ENCODE results near the gene NOP9.

Gene NOP9

DNA sequence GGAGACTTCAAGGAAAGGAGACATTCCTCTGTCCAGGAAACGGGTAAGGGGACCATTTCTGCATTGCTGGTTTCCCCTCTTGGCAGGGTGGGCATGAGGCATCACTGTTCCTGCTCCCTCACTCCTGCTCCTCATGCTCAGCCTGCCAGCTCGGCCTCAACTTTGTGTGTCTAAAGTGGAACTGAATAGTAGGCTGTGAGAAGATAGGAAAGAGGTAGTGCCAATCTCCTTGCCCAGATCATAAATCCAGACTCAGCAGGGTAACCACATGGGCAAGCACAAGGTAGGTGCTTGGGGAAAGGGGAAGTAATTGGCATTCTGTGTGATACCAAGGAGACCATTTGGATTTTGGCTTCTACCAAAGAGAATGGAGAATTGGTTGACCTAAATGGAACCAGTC, 14.3 kb downstream of the NOP9 start:
- no peak for ATAC-seq

GRCh38 chr14:24314377-24315193, 14.9 kb downstream of the NOP9 start:
- no peak for ATAC-seq
- no peak for TF ChIP-seq TSHZ2 (CRISPR knock-in tag; IDR thresholded peaks at IDR 0.05)
- TF ChIP-seq TCF4 (CRISPR knock-in tag; IDR thresholded peaks at IDR 0.05; ENCODE audit: borderline replicate concordance), result no peak
- TF ChIP-seq ESRRG (CRISPR knock-in tag; IDR thresholded peaks at IDR 0.05), result no peak
- no peak for TF ChIP-seq TOX (CRISPR knock-in tag; IDR thresholded peaks at IDR 0.05; ENCODE audit: borderline replicate concordance)
- TF ChIP-seq BACH2 (CRISPR knock-in tag; IDR thresholded peaks at IDR 0.05; ENCODE audit: borderline replicate concordance), result no peak
- TF ChIP-seq ISL1 (CRISPR knock-in tag; IDR thresholded peaks at IDR 0.05), result no peak
- TF ChIP-seq, protein P1, sequence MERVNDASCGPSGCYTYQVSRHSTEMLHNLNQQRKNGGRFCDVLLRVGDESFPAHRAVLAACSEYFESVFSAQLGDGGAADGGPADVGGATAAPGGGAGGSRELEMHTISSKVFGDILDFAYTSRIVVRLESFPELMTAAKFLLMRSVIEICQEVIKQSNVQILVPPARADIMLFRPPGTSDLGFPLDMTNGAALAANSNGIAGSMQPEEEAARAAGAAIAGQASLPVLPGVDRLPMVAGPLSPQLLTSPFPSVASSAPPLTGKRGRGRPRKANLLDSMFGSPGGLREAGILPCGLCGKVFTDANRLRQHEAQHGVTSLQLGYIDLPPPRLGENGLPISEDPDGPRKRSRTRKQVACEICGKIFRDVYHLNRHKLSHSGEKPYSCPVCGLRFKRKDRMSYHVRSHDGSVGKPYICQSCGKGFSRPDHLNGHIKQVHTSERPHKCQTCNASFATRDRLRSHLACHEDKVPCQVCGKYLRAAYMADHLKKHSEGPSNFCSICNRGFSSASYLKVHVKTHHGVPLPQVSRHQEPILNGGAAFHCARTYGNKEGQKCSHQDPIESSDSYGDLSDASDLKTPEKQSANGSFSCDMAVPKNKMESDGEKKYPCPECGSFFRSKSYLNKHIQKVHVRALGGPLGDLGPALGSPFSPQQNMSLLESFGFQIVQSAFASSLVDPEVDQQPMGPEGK (CRISPR knock-in tag; IDR thresholded peaks at IDR 0.05; ENCODE audit: borderline replicate concordance), result no peak

More for the DNA sequence above, 14.3 kb downstream of the NOP9 start:
- TF ChIP-seq PPARA (CRISPR knock-in tag; IDR thresholded peaks at IDR 0.05; ENCODE audit: borderline replicate concordance) (no peak), ZNF8 (CRISPR knock-in tag; IDR thresholded peaks at IDR 0.05) (no peak), TCF4 (CRISPR knock-in tag; IDR thresholded peaks at IDR 0.05; ENCODE audit: borderline replicate concordance) (no peak), CSDC2 (CRISPR knock-in tag; IDR thresholded peaks at IDR 0.05) (no peak), ZNF565 (CRISPR knock-in tag; conservative IDR thresholded peaks at IDR 0.05; ENCODE audit: low read depth) (no peak), ARNTL (CRISPR knock-in tag; IDR thresholded peaks at IDR 0.05; ENCODE audit: borderline replicate concordance, low read depth) (no peak), RARB (CRISPR knock-in tag; IDR thresholded peaks at IDR 0.05) (no peak), ZFP30 (CRISPR knock-in tag; IDR thresholded peaks at IDR 0.05) (no peak), GLIS3 (CRISPR knock-in tag; IDR thresholded peaks at IDR 0.05) (no peak), ESRRG (CRISPR knock-in tag; IDR thresholded peaks at IDR 0.05) (no peak), TSHZ2 (CRISPR knock-in tag; IDR thresholded peaks at IDR 0.05) (no peak)
- TF ChIP-seq, protein P2, sequence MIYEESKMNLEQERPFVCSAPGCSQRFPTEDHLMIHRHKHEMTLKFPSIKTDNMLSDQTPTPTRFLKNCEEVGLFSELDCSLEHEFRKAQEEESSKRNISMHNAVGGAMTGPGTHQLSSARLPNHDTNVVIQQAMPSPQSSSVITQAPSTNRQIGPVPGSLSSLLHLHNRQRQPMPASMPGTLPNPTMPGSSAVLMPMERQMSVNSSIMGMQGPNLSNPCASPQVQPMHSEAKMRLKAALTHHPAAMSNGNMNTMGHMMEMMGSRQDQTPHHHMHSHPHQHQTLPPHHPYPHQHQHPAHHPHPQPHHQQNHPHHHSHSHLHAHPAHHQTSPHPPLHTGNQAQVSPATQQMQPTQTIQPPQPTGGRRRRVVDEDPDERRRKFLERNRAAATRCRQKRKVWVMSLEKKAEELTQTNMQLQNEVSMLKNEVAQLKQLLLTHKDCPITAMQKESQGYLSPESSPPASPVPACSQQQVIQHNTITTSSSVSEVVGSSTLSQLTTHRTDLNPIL (CRISPR knock-in tag; IDR thresholded peaks at IDR 0.05; ENCODE audit: low read depth), result no peak

- TF ChIP-seq TSHZ2 (CRISPR knock-in tag; IDR thresholded peaks at IDR 0.05), result no peak
- no peak for TF ChIP-seq ZNF565 (CRISPR knock-in tag; conservative IDR thresholded peaks at IDR 0.05; ENCODE audit: low read depth)
- TF ChIP-seq ZC3H10 (CRISPR knock-in tag; IDR thresholded peaks at IDR 0.05), result no peak
- TF ChIP-seq RARB (CRISPR knock-in tag; IDR thresholded peaks at IDR 0.05), result no peak
- TF ChIP-seq OSR1 (CRISPR knock-in tag; IDR thresholded peaks at IDR 0.05), result no peak
- TF ChIP-seq, protein P1 (CRISPR knock-in tag; IDR thresholded peaks at IDR 0.05; ENCODE audit: borderline replicate concordance), result no peak
- no peak for TF ChIP-seq GLIS3 (CRISPR knock-in tag; IDR thresholded peaks at IDR 0.05)
- TF ChIP-seq ARNTL (CRISPR knock-in tag; IDR thresholded peaks at IDR 0.05; ENCODE audit: borderline replicate concordance, low read depth), result no peak
- no peak for TF ChIP-seq CSDC2 (CRISPR knock-in tag; IDR thresholded peaks at IDR 0.05)
- TF ChIP-seq, protein P3, sequence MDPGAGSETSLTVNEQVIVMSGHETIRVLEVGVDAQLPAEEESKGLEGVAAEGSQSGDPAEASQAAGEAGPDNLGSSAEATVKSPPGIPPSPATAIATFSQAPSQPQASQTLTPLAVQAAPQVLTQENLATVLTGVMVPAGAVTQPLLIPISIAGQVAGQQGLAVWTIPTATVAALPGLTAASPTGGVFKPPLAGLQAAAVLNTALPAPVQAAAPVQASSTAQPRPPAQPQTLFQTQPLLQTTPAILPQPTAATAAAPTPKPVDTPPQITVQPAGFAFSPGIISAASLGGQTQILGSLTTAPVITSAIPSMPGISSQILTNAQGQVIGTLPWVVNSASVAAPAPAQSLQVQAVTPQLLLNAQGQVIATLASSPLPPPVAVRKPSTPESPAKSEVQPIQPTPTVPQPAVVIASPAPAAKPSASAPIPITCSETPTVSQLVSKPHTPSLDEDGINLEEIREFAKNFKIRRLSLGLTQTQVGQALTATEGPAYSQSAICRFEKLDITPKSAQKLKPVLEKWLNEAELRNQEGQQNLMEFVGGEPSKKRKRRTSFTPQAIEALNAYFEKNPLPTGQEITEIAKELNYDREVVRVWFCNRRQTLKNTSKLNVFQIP (CRISPR knock-in tag; IDR thresholded peaks at IDR 0.05; ENCODE audit: borderline replicate concordance, low read depth), result no peak
- no peak for ATAC-seq
Measured at GRCh38 chr14:24315243-24315806, 15.7 kb downstream of the NOP9 start.

All from SK-N-SH treated with all-trans-retinoic acid at 6 μM for 48 hours (cell line).